Neural cell (in vitro differentiated cells): ENCODE measurements around the gene FGF14.

ENCODE experiments used
- CTCF ChIP-seq: fragments of 450-650 bp; IDR thresholded peaks from 2 replicates; pipeline ENCODE4 v1.5.1; 2014; ENCODE audit warnings: antibody characterized with exemption, mild to moderate bottlenecking, moderate library complexity; ENCODE audit not compliant: poor library complexity, severe bottlenecking
- TAF1 ChIP-seq: IDR thresholded peaks from 2 replicates; pipeline ENCODE4 v1.6.1; 2012; ENCODE audit warnings: low read depth

- no peak for TF ChIP-seq TAF1
- TF ChIP-seq CTCF: no peak
Observed at GRCh38 chr13:101951114-101951513, 450.7 kb downstream of the FGF14 start.
